CD4-positive, alpha-beta T cell treated with Interleukin-17A for 1 hour (primary cell): ENCODE results near the gene PYDC1.
"Not testable (repeated sequence)": the region's sequence is repeated elsewhere in the genome, so short reads cannot be mapped to it uniquely, and the experiment has no call there.

Source experiments
- DNase-seq: peaks from one replicate; pipeline ENCODE4 v3.0.0-alpha.2; 2020

The PYDC1 gene

DNA sequence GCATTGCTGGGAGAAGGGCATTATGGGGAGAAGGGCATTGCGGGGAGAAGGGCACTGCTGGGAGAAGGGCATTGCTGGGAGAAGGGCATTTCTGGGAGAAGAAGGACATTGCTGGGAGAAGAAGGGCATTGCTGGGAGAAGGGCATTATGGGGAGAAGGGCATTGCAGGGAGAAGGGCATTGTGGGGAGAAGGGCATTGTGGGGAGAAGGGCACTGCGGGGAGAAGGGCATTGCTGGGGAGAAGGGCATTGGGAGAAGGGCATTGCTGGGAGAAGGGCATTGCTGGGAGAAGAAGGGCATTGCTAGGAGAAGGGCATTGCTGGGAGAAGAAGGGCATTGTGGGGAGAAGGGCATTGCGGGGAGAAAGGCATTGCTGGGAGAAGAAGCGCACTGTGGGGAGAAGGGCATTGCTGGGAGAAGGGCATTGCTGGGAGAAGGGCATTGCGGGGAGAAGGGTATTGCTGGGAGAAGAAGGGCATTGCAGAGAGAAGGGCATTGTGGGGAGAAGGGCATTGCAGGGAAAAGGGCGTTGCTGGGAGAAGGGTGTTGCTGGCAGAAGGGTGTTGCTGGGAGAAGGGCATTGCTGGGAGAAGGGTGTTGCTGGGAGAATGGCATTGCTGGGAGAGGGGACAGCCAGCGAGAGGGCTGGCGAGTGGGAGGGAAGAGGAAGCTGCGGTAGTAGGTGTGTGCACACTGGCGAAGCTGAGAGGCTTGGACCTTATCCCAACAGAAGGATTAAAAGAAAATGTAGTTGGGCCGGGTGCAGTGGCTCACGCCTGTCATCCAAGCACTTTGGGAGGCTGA, 4.6 kb upstream of the PYDC1 start:
- DNase-seq = no peak

DNA sequence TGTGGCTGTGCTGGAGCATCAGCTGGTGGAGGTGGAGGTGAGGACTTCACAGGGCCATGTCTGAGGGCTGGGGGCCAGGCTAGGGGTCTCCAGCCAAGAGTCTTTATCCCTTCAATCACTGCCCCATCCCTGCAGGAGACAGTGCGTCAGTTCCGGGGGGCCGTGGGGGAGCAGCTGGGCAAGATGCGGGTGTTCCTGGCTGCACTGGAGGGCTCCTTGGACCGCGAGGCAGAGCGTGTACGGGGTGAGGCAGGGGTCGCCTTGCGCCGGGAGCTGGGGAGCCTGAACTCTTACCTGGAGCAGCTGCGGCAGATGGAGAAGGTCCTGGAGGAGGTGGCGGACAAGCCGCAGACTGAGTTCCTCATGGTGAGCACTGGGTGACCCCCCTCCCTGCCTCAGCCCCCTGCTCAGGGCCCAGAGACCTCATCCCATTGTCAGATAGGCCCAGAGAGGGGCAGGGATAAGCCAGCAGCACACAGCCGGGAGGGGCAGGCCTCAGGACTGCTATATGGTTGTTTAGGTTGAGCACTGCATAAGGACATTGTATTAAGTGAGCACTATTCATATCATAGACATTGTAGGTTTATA, 2.3 kb upstream of the PYDC1 start:
- no peak for DNase-seq

DNA sequence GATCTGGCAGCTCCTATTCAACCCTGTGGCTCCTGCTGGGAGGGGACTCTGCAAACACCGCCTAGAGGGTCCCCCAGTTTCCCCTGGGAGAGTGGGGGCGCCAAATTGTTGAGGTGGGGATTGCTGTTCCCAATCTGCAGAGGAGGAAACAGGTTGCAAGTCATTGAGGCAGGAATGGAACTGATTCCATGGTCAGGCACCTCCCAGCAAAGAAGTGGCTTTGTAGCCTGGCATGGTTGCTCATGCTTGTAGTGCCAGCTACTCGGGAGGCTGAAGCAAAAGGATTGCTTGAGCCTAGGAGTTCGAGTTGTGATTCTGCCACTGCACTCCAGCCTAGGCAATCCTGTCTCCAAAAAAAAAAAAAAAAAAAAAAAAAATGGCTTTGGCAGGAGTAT, 198 bp upstream of the PYDC1 start:
- DNase-seq = no peak

DNA sequence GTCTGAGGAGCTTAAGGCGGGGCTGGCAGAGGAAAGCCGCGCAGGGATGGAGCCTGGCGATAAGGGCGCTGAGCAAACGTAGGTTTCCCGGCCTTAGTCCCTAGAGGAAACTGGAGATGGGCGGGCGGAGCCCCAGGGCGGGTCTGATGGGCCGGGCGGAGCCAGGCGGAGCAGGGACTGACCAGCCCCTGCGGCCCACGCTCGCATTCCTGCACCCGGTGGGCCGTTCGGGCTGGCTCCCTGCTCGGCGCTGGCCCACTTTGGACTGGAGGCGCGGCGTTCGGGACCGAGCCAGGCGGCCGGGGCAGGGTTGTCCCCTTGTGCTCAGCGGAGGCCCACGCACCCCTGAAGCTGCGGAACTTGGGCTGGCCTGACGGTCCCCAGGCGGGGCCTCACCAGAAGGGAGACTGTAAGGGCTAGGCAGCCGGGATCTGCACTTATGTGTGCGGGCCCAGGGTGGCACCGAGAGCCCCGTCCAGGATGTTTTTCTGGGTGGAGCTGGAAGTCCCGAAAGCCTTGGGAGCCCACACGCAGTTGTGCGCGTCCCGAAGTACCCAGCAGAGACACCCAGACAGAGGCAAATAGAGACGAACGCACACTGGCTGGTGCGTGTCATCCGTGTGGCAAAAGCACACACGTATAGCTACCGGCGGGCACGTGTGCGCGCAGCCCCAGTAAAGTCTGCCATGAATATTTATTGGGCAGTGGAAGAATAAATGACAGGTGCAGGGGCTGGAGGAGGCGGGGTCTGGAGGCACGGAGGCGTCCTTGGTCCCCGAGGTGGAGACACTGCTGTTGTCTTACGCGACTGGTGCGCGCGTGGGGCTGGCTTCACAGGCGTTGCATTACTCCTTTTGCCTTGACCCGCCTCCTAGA, 1.4 kb downstream of the PYDC1 start:
- DNase-seq = no peak

DNA sequence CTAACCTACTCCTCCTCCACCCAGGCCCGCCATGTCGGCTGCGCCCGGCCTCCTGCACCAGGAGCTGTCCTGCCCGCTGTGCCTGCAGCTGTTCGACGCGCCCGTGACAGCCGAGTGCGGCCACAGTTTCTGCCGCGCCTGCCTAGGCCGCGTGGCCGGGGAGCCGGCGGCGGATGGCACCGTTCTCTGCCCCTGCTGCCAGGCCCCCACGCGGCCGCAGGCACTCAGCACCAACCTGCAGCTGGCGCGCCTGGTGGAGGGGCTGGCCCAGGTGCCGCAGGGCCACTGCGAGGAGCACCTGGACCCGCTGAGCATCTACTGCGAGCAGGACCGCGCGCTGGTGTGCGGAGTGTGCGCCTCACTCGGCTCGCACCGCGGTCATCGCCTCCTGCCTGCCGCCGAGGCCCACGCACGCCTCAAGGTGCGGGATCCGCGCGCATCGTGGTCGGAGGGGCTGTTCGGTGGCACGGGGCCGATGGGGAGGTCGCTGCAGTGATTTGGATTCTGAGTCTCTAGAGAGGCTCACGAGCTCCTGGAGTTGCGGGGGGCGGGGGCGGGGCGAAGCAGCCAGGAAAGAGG, 2.1 kb downstream of the PYDC1 start:
- DNase-seq = no peak

DNA sequence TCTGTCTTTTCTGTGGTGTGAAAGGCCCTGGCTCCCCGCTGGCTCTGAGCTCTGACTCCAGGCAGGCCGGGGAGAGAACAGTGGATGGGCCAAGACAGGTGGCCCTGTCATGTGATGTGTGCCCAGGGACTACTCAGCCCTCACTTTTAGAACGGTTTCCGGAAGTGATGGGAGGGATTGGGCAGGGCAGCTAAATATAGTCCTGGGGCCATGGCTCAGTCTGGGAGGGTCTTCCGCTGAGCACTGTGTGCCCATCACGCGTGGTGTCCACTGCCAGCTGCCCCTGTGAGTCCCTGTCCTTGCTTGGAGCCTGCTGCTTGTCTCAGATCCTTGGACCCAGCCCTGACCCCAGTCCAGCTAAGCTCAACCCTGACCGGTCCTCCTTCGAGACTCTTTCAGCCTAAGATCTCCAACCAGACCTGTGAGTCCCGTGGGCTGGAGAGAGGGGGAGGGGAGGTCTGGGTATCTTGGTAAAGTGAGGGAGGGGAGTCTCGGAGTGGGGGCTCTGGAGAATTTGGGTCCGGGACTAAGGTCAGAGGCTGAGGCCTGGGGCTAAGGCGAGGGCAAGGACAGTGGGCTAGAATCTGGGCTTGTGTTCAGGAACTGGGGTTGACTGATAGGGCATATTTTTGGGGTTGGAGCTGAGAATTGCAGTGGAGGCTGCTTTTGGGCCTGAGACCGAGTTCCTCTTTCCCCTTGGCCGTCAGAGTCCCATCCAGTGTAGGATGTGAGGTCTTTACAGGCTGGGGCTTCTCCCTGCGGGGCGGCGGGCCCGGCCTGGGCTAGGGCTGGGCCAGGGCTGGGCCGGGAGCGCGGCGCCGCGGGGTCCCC, 2.8 kb downstream of the PYDC1 start, which contains the start of gene TRIM72:
Gene TRIM72, plus strand, starts transcription at position 243 of the 831 bp plus-strand sequence. CDS start 620 bp downstream, outside the sequence.
- DNase-seq = no peak

DNA sequence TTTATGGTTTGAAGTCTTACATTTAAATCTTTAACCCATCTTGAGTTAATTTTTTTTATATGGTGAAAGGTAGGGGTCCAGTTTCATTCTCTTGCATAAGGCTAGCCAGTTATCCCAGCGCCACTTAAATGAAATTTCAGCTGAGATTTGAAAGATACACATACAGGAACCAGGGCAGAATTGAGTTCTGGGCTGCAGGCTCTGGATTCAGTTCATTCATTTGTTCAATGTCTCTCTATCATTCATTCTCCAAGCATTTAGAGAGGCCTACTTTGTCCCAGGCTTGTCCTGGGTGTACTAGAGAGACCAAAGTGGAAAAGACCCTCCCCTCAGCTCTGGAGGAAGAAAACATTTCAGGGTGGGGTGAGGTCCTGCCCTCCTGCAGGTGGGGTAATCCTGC, 3.6 kb downstream of the PYDC1 start:
- DNase-seq = no peak

DNA sequence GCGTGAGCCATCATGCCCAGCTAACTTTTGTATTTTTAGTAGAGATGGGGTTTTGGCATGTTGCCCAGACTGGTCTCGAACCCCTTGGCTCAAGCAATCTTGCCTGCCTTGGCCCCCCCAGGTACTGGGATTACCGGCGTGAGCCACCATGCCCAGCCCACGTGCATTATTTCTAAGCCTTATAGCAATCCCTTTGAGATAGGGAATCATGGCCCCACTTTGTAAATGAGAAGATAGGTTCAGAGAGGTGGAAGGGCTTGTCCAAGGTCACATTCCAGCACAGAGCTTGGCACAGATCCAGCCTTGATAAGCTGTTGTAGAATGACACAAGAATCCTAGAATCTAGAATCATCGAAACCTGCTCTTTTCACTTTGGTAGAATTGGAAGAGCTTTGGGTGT, 10.2 kb downstream of the PYDC1 start:
- no peak for DNase-seq

DNA sequence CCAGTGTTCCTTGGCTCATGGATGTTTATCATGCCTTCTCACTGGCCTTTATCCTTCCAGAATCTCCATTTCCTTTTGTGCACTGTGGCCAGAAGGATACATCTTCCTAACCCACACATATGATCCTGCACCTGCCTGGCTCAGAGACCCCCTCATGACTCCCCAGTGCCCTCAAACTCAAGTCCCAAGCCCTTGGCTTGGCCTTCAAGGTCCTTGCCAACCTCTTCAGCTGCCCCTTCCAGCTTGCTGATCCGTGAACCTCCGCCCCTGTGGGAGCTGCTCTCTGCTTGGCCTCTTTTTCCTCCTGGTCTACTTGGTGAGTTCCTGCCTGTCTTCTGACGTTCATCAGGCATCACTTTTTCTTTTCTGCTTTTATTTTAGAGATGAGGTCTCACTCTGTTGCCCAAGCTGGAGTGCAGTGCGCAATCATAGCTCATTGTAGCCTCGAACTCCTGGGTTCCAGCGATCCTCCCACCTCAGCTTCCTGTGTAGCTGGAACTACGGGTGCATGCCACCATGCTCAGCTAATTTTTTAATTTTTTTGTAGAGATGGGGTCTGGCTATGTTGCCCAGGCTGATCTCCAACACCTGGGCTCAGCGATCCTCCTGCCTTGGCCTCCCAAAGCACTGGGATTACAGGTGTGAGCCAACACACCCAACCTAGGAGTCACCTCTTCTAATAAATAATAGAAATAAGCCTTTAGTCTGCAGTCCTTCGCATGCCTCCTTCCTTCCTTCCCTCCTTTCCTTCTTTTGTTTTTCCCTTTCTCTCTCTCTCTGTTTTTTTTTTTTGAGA, 11.9 kb downstream of the PYDC1 start:
- no peak for DNase-seq

DNA sequence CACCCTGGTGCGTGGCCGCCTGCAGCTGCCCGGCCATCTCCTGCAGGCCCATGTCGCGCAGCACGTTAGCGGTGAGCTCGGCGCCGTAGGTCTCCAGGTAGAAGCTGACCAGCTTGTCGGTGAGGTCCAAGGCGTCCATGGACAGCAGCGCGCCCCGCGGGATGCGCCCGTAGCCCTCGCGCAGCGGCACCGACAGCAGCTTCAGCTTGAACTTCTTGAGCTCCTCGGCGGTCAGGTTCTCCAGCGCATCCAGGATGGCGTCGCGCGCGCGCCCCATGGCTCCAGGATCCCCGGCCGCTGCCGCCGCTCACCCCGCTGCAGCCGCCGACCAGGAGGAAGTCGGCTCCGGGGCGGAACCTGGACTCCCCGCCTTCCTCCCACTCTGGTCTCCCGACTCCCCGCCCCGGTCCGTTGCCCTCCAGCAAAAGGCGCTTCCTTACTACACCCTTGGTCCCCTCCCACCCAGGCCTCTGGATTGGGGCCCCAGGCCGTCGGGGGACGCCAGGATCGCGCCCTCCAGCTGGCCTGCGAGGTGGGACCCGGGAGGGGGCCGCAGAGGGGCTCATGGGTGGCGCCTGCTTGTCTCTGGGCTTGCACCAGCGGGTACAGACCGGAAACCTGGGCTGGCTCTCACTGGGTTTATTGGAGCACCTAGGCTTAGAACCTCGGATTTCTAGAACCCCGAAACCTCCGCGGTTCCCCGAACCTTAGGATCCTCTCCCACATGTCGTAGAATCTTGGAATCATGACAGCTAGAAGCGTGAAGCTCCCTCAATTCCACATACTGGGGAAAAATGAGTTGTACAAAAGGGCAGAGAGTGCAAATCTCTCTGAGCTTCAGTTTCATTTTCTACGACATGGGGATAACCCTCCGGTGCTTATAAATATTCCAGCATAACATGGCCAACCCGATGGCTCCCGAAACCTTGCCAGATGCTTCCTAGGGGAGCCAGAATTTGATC, 14.2 kb downstream of the PYDC1 start, which contains the start of gene PYCARD:
Gene PYCARD, minus strand, starts transcription at position 347 of the 962 bp plus-strand sequence. Its CDS starts 70 bp downstream, at position 277.
- no peak for DNase-seq

DNA sequence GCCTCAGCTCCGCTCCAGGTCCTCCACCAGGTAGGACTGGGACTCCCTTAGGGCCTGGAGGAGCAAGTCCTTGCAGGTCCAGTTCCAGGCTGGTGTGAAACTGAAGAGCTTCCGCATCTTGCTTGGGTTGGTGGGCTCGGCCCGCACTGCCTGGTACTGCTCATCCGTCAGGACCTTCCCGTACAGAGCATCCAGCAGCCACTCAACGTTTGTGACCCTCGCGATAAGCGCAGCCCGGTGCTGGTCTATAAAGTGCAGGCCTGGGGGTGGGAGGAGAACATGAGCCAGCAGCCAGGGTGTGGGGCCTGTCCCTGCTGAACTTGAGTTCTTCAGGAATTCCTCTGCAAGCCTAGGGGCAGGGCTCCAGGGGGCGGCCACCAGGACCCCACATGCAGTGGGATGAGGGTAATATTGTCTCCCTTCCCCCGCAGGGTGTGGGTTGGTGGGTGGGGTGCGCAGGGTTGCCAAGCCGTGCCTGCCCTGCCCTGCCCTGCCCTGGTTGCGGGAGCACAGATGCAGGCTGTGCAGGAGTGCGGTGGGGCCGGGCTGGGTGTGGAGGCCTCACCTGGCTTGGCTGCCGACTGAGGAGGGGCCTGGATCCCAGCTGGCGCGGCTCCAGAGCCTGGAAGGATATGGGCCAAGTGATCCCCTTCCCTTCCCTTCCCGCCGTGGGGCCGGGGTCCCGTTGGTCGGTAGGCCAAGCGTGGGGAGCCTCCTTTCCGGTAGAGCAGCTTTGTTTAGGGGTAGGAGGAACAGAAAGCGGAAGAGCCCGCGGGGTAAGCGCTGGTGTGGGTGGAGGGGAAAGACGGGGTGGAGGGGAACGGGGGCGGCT, 15.1 kb downstream of the PYDC1 start:
- DNase-seq = peak; percentile 50

DNA sequence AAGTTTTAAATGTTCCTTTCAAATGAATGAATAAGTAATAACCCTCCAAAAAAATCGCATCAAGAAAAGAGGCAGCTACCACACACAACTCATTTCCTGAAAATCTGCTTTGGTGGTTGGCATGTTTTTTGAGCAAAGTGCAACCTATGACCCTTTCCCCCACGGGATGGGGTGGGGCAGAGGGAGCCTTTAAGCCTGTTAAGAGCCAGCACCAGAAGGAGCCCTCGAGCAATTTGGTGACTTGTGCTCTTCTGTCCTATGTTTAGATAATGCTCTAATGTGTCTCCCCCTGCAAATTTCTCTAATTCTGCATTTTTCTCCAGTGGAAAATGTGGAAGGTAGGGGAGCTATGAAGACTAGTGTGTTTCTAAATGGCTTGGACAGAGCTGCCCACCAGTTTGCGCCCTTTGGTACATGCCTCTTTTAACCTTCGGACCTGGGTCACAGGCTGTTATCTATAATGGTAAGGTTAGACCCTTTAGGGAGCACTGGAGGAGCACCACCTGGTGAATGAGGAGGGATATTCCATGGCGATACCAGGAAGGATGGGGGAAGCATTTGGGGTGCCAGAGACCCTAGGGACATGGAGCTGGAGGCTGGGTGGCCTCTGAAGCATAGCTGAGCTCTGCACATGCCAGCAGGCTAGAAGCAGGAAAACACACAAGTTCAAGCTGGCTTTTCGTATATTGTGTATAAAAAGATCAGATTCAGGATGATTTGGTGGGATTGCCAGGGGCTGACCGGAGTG, 15.9 kb downstream of the PYDC1 start:
- DNase-seq = peak; percentile 60

DNA sequence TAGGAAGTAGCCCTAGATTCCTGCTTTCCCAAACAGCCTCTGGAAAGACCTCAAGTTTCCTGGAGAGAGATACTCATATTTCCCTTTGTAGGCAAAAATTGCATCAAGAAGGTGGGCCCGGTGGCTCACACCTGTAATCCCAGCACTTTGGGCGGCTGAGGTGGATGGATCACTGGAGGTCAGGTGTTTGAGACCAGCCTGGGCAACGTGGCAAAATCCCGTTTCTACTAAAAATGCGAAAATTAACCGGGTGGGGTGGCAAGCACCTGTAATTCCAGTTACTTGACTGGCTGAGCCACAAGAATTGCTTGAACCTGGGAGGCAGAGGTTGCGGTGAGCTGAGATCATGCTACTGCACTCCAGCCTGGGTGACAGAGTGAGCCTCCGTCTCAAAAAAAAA, 16.8 kb downstream of the PYDC1 start:
- not testable (repeated sequence) for DNase-seq

DNA sequence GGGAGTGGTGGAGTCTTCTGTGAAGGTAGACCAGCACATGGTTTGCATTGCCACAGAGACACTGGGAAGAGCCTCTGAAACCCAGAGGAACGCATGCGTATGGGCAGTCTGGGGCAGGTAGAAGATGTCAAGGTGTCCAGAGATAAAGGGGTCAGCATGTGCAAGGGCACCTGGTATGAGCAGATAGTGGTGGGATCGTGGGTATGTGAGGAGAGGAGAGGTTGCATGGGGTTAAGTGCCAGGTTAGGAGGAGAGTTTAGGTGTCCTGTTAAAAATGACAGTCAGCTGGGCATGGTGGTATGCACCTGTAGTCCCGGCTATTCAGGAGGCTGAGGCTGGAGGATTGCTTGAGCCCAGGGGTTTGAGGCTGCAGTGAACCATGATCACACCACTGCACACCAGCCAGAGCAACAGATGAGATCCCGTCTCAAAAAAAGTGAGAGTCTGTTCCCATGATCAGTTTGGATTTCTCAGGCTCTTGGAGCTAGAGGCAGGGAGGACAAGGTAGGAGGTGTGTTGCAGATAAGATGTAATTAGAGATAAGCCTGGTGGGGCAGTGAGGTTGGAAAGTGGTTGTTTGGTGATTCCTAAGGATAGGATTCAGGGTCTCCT, 17.4 kb downstream of the PYDC1 start:
- DNase-seq = no peak

DNA sequence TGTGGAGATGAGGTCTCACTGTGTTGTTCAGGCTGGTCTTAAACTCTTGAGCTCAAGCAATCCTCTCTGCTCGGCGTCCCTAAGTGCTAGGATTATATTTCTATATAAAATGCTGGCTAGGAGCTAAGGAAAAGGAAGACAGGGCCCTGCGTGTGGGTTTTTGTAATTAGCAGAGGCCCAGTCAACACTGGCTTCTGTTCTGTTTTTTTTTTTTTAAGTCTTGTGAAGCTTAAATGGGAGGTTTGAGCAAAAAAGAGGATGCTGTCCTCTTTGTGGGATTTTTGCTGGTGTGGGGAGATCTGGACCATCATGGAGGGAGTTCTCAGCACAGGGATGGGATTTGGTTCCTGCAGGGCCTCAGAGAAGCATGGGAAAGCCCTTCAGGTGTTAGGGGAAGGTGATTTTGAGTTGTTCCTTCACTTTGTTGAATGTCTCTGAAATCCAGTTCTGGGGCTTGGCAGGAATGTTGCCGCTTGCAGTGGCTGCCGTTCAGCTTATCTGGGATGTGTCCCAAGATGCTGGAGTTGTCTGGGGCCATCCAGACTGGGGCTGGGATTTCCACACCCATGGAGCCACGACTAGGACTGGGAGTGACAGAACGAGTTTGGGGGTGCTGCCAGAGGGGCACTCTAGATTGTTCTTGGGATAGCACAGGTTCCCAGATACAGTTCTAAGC, 18.6 kb downstream of the PYDC1 start:
- no peak for DNase-seq

DNA sequence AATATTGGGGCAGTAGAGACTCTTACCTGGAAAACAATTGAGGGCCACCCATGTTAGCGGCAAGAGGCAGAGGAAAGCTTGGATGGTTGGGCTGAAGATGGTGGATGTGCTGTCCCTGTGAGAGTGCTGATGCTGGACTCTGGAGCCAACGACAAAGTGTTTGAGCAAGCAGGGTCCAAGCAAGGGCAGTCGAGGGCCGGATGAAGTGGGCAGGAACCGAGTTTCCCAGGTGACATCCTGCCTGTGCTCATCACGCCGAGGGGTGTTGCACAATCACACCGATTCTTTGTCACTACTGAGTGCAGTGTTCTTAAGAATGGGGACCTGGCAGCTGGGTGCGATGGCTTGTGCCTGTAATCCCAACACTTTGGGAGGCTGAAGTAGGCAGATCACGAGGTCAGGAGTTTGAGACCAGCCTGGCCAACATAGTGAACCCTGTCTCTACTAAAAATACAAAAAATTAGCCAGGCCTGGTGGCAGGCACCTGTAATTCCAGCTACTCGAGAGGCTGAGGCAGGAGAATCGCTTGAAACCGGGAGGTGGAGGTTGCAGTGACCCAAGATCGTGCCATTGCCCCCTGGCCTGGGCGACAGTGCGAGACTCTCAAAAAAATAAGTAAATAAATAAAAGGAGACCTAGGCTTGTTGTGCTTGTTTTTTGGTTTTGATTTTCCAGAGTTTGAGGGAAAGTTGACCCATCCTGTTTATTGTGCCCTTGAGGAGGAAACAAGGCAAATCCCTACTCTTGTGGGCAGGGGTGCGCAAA, 20.4 kb downstream of the PYDC1 start:
- DNase-seq = no peak
